HUDEP-2 (cell line): ENCODE measurements around the gene SULT1C3.
"Not testable (repeated sequence)": the region's sequence is repeated elsewhere in the genome, so short reads cannot be mapped to it uniquely, and the experiment has no call there.

ENCODE experiments used
- DNase-seq, 76 experiments: peaks; one replicate each; lab custom pipeline; 2025; ENCODE audit not compliant: unreplicated experiment in 76 of 76; lab: John Stamatoyannopoulos, UW

SULT1C3 gene

GRCh38 chr2:108243566-108243965 is 3.8 kb downstream of the SULT1C3 start:
- no peak for DNase-seq

- no peak for DNase-seq
Observed at GRCh38 chr2:108244667-108245414, 5.1 kb downstream of the SULT1C3 start.

GRCh38 chr2:108253106-108253505 is 13.3 kb downstream of the SULT1C3 start:
- no peak for DNase-seq

- no peak for DNase-seq
Observed at GRCh38 chr2:108257757-108258331, 18.1 kb downstream of the SULT1C3 start.

GRCh38 chr2:108260773-108261172 is 21.0 kb downstream of the SULT1C3 start:
- DNase-seq = no peak

- no peak for DNase-seq
Observed at GRCh38 chr2:108262036-108262435, 22.3 kb downstream of the SULT1C3 start.

- DNase-seq = peak in 1 of 76 experiments; percentile 1
Observed at GRCh38 chr2:108263401-108263800, 23.6 kb downstream of the SULT1C3 start.

- no peak for DNase-seq
Observed at GRCh38 chr2:108266218-108266617, 26.4 kb downstream of the SULT1C3 start.

GRCh38 chr2:108267101-108267500 is 27.3 kb downstream of the SULT1C3 start:
- DNase-seq = no peak

- DNase-seq = no peak
Observed at GRCh38 chr2:108268001-108268400, 28.2 kb downstream of the SULT1C3 start.

GRCh38 chr2:108270346-108270745 is 30.6 kb downstream of the SULT1C3 start:
- no peak for DNase-seq

- no peak for DNase-seq
Observed at GRCh38 chr2:108270768-108271506, 31.2 kb downstream of the SULT1C3 start.

GRCh38 chr2:108271691-108272253 is 32.0 kb downstream of the SULT1C3 start:
- DNase-seq = no peak

GRCh38 chr2:108278631-108279030 is 38.9 kb downstream of the SULT1C3 start:
- DNase-seq = no peak

GRCh38 chr2:108279468-108279867 is 39.7 kb downstream of the SULT1C3 start:
- no peak for DNase-seq

GRCh38 chr2:108280466-108280865 is 40.7 kb downstream of the SULT1C3 start:
- no peak for DNase-seq

GRCh38 chr2:108284566-108284965 is 44.8 kb downstream of the SULT1C3 start:
- not testable (repeated sequence) for DNase-seq

GRCh38 chr2:108285616-108286015 is 45.8 kb downstream of the SULT1C3 start:
- DNase-seq = no peak

- DNase-seq = no peak
Observed at GRCh38 chr2:108287169-108287568, 47.4 kb downstream of the SULT1C3 start.

GRCh38 chr2:108288534-108289106 is 48.9 kb downstream of the SULT1C3 start, which contains the start of gene SULT1C2:
SULT1C2 (plus strand) TSS chr2:108288895; CDS start chr2:108293668, 4,773 bp downstream.
- DNase-seq = no peak

GRCh38 chr2:108293850-108294249 is 54.1 kb downstream of the SULT1C3 start:
- DNase-seq = no peak
